GM21528 (cell line): ENCODE measurements around the gene PNPLA3.
A peak's percentile ranks its signal among the peaks of the same experiment; 100 is the strongest.

Experiments used
- ATAC-seq: cut with Tn5 transposase; IDR thresholded peaks from one replicate; pipeline ENCODE4 v1.9.1; 2021; ENCODE audit warnings: mild to moderate bottlenecking, moderate library complexity; ENCODE audit not compliant: unreplicated experiment, low FRiP score

PNPLA3 gene

DNA sequence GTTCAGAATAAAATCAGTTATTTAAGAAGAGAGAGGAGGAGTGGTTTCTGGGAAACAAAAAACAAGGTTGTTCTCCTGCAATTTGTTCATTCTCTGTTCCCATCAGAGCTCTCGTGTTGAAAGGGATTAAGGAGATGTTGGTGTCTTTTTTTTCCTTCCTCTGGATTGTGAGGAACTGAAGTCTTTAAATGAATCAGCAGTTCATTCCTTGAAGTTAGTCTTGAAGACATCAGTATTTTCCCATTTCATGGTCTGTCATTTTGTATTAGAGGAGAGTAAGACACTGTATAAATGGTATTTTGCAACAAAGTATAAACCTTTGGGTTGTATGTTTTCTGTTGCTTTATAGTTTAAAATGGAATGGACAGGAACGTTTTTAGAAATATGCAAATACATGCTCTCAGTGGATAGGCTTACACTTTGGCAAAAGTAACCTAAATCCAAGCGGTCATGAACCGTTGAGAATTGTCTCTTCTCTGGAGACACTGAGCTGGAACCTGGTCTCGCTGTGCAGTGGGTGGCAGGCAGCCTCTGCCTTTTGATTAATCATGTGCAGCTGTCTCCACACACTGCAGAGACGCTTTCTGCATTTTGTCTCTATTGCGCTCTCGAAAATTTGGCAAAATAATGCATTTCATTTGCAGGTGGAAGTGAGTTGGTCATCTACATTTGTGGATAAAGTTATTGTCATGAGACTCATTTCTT, 64.7 kb downstream of the PNPLA3 start:
- ATAC-seq: no peak

DNA sequence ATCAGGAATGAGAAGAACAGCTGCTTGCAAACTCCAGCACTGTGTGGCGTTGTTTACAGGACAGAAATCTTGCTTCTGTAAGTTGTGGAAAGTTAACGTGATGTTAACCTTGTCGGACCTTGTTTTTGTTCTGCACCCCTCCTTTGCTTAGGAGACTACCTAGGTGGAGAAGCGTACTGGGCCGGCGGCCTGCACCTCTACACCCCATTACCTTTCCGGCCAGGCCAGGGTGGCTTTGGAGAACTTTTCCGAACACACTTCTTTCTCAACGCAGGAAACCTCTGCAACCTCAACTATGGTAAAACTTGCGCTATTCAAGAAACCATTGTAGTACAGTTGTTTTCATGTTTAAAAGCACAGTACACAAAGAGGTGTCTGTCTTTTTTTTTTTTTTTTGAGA, 65.4 kb downstream of the PNPLA3 start:
- ATAC-seq: no peak

DNA sequence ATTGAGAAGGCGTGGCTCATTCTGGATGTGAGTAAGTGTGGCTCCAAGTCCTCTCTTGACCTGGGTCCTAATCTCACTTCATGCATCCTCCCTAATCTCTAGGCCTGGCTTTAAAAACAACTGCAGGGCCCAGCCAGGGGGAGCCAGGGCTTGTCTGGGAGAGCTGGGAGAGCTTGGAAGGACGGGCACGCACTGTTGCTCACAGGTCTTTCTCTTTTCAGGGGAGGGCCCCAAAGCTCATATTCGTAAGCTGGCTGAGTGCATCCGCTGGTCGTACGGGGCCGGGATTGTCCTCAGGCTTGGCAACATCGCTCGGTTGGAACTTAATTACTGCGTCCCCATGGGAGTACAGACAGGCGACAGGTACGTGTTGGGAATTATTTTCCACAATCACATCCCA, 66.4 kb downstream of the PNPLA3 start:
- ATAC-seq: no peak

DNA sequence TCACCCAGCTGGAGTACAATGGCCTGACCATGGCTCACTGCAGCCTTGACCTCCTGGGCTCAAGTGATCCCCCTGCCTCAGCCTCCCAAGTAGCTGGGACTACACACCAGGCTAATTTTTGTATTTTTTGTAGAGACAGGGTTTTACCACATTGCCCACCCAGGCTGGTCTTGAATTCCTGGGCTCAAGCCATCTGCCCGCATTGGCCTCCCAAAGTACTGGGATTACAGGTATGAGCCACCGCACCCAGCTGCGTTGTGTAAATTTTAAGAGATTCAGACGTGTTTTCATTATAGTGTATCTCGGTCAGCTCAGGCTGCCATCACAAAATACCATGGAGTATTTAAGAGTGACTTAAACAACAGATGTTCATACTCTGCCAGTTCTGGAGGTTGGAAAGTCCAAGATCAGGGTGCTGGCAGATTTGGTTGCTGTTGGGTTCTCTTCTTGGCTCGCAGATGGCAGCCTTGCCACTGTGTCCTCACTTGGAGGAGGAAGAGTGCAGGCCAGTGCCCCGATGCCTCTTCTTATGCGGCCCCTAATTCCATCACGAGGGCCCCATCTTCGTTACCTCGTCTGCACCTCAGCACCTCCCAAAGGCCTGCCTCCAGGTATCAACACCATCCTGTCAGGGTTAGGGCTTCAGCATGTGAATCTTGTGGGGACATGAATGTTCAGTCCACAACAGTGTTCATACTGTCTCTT, 67.9 kb downstream of the PNPLA3 start:
- no peak for ATAC-seq

DNA sequence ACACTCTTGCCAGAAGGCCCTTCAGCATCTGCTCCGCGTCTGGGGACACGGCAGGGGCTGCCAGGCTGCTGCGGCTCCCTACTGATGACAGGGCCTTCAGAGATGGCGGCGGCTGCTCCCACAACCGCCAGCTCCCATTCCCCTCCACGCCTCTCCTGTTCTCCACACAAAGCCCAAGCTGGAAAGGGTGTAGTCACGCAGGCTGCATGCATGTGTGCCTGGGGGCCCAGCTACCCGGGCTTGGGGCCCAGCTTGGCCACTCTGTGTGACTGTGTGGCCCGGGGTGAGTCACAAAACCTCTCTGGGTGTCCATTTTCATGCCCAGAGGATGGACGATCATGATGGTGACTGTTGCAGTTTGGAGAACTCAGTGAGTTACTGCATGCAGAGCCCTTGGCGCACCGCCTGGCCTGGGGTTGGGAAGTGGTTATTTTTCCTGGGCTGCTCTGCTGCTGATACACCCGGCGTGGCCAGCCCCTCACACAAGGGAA, 68.8 kb downstream of the PNPLA3 start:
- no peak for ATAC-seq

DNA sequence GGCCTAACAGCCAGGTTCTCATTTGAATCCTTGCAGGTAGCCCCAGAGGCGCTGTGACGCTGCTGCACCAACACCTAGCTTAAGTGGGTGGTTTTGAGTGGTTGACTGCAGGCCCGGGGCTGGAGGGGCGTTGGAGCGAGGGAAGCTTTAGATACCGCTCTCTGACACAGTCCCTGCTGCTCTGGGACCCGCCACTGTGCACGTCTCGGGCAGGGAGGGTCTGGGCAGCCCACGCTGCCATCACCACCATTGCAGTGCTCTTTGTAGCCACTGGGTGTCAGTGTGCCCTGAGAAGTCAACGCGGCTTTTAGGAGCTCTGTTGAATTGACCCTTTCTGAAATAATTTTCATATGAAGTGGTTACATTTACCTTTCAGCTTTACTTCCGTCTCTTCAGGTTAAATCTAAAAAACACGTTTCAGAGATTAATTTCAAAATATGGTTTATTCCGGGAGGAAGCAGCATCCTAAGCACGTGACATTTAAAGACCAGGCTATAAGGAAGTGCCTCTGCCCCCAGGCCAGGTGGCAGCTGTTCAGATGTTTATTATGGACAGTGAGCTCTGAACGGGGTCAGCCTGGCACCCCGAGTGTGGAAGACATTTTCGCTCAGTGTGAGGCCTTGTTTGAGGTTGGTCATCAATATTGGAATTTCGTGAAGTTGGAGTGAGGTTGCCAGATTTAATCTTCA, 69.6 kb downstream of the PNPLA3 start:
- ATAC-seq: no peak

DNA sequence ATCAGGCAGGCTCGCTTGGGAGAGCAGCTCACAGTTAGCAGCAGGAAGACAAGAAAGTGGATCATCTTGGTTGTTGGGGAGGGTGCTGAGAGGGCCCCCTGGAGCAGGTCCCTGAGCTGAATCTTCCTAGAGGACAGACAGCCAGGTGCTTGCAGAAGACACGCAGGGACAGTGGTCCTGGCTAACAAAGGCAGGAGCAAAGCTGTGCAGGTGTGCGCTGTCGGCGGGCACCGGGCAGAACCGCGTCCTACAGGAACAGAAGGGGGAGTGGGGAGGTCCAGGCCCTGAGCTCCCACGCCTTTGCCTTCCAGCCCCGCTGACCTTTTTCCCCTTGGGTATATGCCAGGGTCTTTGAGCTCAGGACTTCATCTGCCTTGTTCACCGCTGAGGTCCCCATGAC, 70.4 kb downstream of the PNPLA3 start:
- ATAC-seq: no peak

DNA sequence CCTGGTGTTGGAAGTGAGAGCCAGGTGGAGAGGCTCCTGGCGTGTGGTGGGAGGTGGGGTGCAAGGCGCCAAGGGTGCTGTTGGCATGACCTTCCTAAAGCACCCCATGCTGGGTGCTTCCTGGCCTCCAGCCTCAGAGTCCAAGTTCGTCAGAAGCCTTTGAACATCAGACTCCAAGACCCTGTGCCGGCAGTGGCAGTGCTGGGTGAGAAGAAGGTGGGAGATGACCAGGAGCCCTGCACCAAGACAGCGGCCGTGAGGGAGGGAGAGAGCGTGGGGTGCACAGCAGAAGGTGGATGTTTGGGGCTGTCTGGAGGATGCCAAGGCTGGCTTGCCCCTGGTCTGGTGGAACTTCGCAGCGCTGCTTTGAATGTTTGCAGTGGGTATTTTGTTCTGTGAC, 70.8 kb downstream of the PNPLA3 start:
- ATAC-seq: no peak

DNA sequence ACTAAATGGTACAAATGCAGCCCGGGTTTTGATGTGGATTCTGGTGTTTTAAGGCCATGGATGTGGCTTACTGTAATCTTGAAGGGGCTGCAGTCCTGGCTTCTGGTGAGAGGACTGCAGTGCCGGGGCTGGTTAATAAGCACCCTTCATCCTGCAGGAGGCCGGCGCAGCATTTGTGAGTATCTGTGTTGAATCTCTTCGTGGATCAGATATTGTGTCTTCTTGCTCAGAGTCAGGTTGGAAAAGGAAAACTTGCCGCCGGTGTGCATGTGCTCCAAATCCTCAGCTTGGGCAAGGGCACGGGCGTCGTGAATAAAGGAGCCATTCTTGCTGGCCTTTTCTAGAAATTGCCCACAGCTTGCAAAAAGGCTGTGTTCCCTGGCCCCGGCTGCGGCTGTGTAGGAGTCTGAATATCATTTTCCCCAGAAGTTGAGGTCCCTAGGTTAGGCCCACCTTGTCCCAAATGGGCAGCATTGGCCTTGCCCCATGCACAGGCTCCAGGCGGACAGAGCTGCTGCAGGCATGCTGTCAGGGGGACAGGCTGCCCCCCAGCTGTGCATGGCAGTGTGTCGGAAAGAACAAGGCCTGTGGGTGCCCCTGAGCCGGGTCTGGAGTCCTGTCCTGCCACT, 71.6 kb downstream of the PNPLA3 start:
- no peak for ATAC-seq

DNA sequence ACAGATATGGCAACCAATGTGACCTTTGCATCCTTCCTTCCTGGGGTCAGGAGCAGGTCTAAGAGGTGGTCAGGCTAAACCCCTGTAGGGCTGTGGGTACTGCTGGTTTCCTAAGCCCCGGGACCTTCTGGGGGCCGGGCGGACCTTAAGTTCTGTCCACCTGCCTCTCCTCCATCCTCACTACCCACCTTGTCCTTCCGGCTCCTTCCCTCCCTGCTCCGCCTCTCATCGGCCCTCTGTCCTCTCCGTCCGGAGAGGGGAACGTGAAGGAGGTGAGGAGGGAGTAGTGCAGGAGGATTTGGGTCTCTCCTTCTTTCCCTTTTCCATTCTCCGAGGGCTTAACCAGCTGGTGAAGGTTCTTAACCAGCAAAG, 72.2 kb downstream of the PNPLA3 start:
- ATAC-seq: peak; percentile 6

DNA sequence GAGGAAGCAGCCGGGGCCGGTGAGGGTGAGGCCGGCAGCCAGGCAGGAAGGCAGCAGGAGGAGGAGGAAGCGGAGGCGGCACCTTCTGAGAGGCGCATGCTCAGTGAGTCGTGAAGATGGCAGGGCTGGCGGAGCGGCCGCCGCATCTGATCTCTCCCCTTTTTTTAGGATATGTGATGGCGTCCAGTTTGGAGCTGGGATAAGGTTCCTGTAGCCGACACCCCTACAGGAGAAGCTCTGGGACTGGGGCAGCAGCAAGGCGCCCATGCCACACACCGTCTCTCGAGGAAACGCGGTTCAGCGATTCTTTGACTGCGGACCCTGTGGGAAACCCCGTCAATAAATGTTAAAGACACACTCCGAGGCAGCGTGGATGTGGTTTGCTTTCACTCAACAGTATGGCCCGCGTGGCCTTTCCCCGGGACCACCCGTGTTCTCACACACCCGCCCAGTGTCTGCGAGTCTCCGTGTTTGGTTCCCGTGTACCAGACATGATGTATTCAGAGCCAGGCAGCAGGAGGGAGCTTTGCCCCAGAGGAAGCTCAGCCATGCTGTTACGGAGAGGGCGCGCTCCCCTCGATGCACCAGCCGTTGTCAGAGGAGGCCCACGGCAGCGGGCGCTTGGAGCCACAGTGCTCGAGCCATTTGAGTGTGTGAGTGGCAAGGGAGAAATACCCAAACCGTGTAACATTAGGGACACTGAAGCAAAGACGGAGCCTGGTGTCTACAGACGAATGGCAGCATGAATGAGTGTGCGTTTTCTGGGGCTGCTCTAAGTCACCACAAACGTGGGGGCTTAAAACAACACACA, 72.8 kb downstream of the PNPLA3 start:
- peak; percentile 55 for ATAC-seq

DNA sequence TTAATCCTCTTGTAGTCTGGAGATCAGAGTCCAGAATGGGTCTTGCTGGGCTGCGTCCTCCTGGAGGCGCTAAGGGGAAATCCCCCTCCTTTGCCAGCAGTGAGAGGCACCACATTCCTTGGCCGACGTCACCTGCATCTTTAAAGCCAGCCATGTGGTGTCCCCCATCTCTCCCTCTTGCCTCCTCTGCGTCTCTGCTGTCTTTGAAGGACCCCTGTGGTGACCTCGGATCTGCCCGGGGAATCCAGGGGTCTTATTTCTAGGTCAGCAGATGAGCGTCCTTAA, 73.3 kb downstream of the PNPLA3 start:
- ATAC-seq: no peak
